Fibroblast of lung (primary cell): ENCODE results near the gene GHRHR. TPM values are rescaled to one million over a fixed set of nuclear protein-coding genes. Genes with fewer than 3 reads are reported as not detected.

Experiments
- DNase-seq, 2 donors: peaks; one replicate each; pipeline versions ENCODE4 v3.0.0 to v3.0.0-alpha.2; 2010; ENCODE audit warnings: low read depth in 2 of 2
- H2AFZ ChIP-seq: 2 replicates; pipeline ENCODE4 v1.5.1; 2012; ENCODE audit warnings: low read length, control low read depth, inconsistent platforms
- H3K27ac ChIP-seq: 2 replicates; pipeline ENCODE4 v1.5.1; 2011; ENCODE audit warnings: low read length, control low read depth; ENCODE audit not compliant: insufficient read depth
- H3K27me3 ChIP-seq: 2 replicates; pipeline ENCODE4 v1.5.1; 2011; ENCODE audit warnings: mild to moderate bottlenecking, low read length; ENCODE audit not compliant: control insufficient read depth, insufficient read depth
- H3K36me3 ChIP-seq: 2 replicates; pipeline ENCODE4 v1.5.1; 2011; ENCODE audit warnings: low read length; ENCODE audit not compliant: control insufficient read depth, insufficient read depth
- H3K4me1 ChIP-seq: 2 replicates; pipeline ENCODE4 v1.5.1; 2011; ENCODE audit warnings: low read length; ENCODE audit not compliant: control insufficient read depth, insufficient read depth; ENCODE audit errors: extremely low read depth
- H3K4me2 ChIP-seq: 2 replicates; pipeline ENCODE4 v1.5.1; 2011; ENCODE audit warnings: low read length, control low read depth; ENCODE audit not compliant: insufficient read depth; ENCODE audit errors: extremely low read depth
- H3K4me3 ChIP-seq, 4 experiments: fragments of 200-600 bp in 1 of 4; sonication (generic) in 1 of 4; replicated peaks in 1 of 4; 2 replicates each; pipeline ENCODE4 v1.5.1; 2011 to 2016; ENCODE audit warnings: low read length in 4 of 4, low read depth in 3 of 4, mild to moderate bottlenecking in 3 of 4, control low read depth in 2 of 4, inconsistent platforms in 1 of 4, mixed read lengths in 1 of 4; ENCODE audit not compliant: insufficient read depth in 1 of 4; ENCODE audit errors: control extremely low read depth in 1 of 4
- H3K79me2 ChIP-seq: 2 replicates; pipeline ENCODE4 v1.5.1; 2012; ENCODE audit warnings: mild to moderate bottlenecking, low read length, inconsistent platforms; ENCODE audit not compliant: control insufficient read depth, insufficient read depth
- H3K9ac ChIP-seq: 2 replicates; pipeline ENCODE4 v1.5.1; 2011; ENCODE audit warnings: mild to moderate bottlenecking, low read length, control low read depth; ENCODE audit not compliant: insufficient read depth
- H3K9me3 ChIP-seq: 2 replicates; pipeline ENCODE4 v1.5.1; 2012; ENCODE audit warnings: low read depth, low read length; ENCODE audit not compliant: control insufficient read depth, insufficient read depth
- H4K20me1 ChIP-seq: 2 replicates; pipeline ENCODE4 v1.5.1; 2011; ENCODE audit warnings: low read length; ENCODE audit not compliant: control insufficient read depth, insufficient read depth; ENCODE audit errors: extremely low read depth
- CTCF ChIP-seq, 2 donors: IDR thresholded peaks in 1 of 2; conservative IDR thresholded peaks in 1 of 2; 1 replicate in 1 of 2; 2 replicates in 1 of 2; pipeline ENCODE4 v1.5.1; 2011 to 2012; ENCODE audit warnings: low read length in 2 of 2, control low read depth in 1 of 2, inconsistent platforms in 1 of 2, low read depth in 1 of 2, mild to moderate bottlenecking in 1 of 2
- EZH2 ChIP-seq: IDR thresholded peaks from 2 replicates; pipeline ENCODE4 v1.5.1; 2012; ENCODE audit warnings: low read length, control low read depth, mild to moderate bottlenecking; ENCODE audit errors: missing control alignments
- polyA plus RNA-seq, 2 donors: library from polyadenylated mRNA; depleted of rRNA in 1 of 2; stranded (reverse) in 1 of 2; unstranded in 1 of 2; fragments of >200 nt; gene quantifications; 2 replicates each; pipeline ENCODE4 v1.2.1, GENCODE V29; 2011 to 2012; ENCODE audit warnings: missing spikeins in 1 of 2
- total RNA-seq: library from RNA; depleted of rRNA; stranded (reverse); fragments of >200 nt; gene quantifications from 2 replicates; pipeline ENCODE4 v1.2.1, GENCODE V29; 2014

The GHRHR gene
- total and polyA plus RNA-seq, 2 donors (not counting 1 experiment from before 2014, with no cell fraction given), result not detected

GRCh38 chr7:31004393-31004792, 40.6 kb downstream of the GHRHR start:
- Histone ChIP-seq H3K79me2 (no peaks in the 10 kb centered on the region), H3K9ac (no peak overlapping the region), H3K9me3 (no peaks in the 10 kb centered on the region), H3K36me3 (no peaks in the 10 kb centered on the region), H3K27me3 (no peaks in the 10 kb centered on the region), H3K4me1 (no peaks in the 10 kb centered on the region), H3K4me2 (no peak overlapping the region), H2AFZ (no peak overlapping the region), H3K4me3 (no peak overlapping the region), H4K20me1 (no peaks in the 10 kb centered on the region), H3K27ac (no peak overlapping the region)
- TF ChIP-seq CTCF (conservative IDR thresholded peaks at IDR 0.05 in 1 of 2, IDR thresholded peaks at IDR 0.05 in 1 of 2; ENCODE audit: low read depth in 1 of 2, low read length in 2 of 2), result no peak
- no peak for TF ChIP-seq EZH2
- no peak for DNase-seq

- Histone ChIP-seq H3K4me2 (no peak overlapping the region), H4K20me1 (no peaks in the 10 kb centered on the region), H3K27me3 (no peaks in the 10 kb centered on the region), H3K27ac (no peak overlapping the region), H3K4me3 (no peak overlapping the region), H3K9me3 (no peaks in the 10 kb centered on the region), H3K4me1 (no peaks in the 10 kb centered on the region), H3K79me2 (no peaks in the 10 kb centered on the region), H2AFZ (no peak overlapping the region), H3K9ac (no peak overlapping the region), H3K36me3 (no peaks in the 10 kb centered on the region)
- no peak for TF ChIP-seq CTCF (conservative IDR thresholded peaks at IDR 0.05 in 1 of 2, IDR thresholded peaks at IDR 0.05 in 1 of 2; ENCODE audit: low read depth in 1 of 2, low read length in 2 of 2)
- no peak for TF ChIP-seq EZH2
- DNase-seq, result no peak
These were observed 43.1 kb downstream of the GHRHR start for GRCh38 chr7:31006857-31007256.

- H4K20me1 ChIP-seq, result no peaks in the 10 kb centered on the region
- H3K9me3 ChIP-seq, result no peaks in the 10 kb centered on the region
- H3K27ac ChIP-seq, result no peak overlapping the region
- H3K4me2 ChIP-seq, result no peak overlapping the region
- no peak for TF ChIP-seq CTCF (conservative IDR thresholded peaks at IDR 0.05 in 1 of 2, IDR thresholded peaks at IDR 0.05 in 1 of 2; ENCODE audit: low read depth in 1 of 2, low read length in 2 of 2)
- no peak for TF ChIP-seq EZH2
- H3K79me2 ChIP-seq, result no peaks in the 10 kb centered on the region
- no peak overlapping the region for H3K9ac ChIP-seq
- no peaks in the 10 kb centered on the region for H3K27me3 ChIP-seq
- H3K4me1 ChIP-seq, result no peaks in the 10 kb centered on the region
- DNase-seq, result no peak
- H2AFZ ChIP-seq, result no peak overlapping the region
- H3K4me3 ChIP-seq, result no peak overlapping the region
- no peaks in the 10 kb centered on the region for H3K36me3 ChIP-seq
These were observed 43.9 kb downstream of the GHRHR start for GRCh38 chr7:31007634-31008033.
